GM18526 (cell line): Measurements from ENCODE around the gene STK24.

Experiments used
- POLR2A ChIP-seq: IDR thresholded peaks from 3 replicates; pipeline ENCODE4 v1.6.1; 2011; ENCODE audit not compliant: insufficient read length; ENCODE audit errors: extremely low read depth

STK24 gene

DNA sequence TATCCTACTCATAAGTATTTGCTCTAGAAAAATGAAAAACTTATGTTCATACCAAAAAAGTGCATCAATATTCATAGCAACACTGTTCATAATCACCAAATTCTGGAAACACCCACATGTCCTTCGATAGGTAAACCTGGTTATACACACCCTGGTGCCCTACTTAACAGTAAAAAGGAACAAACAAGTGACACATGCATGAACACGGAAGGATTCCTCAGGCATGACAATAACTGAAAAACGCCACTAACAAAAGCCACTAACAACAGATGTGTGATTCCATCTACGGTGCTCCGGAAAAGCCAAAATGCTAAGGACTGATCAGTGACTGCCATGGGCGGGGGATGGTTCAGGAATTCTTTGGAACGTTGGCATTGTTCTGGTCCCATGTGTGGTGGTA, 65.5 kb downstream of the STK24 start:
- no peak for TF ChIP-seq POLR2A

DNA sequence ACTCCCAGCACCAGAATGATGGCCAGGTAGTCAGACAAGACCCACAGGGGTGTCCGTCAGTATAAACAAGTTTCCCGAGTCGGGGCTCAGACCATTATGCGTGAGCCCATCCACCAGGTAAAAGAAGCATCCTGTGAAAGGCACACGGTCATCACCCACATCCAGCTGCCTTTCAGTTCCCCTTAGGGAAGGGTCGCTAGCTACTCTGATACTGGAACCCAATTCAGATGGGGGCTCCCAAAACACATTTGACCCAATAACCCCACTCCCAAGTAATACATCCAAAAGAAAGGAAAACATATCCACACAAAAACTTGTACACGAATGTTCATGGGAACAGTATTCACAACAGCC, 66.8 kb downstream of the STK24 start:
- TF ChIP-seq POLR2A = no peak

DNA sequence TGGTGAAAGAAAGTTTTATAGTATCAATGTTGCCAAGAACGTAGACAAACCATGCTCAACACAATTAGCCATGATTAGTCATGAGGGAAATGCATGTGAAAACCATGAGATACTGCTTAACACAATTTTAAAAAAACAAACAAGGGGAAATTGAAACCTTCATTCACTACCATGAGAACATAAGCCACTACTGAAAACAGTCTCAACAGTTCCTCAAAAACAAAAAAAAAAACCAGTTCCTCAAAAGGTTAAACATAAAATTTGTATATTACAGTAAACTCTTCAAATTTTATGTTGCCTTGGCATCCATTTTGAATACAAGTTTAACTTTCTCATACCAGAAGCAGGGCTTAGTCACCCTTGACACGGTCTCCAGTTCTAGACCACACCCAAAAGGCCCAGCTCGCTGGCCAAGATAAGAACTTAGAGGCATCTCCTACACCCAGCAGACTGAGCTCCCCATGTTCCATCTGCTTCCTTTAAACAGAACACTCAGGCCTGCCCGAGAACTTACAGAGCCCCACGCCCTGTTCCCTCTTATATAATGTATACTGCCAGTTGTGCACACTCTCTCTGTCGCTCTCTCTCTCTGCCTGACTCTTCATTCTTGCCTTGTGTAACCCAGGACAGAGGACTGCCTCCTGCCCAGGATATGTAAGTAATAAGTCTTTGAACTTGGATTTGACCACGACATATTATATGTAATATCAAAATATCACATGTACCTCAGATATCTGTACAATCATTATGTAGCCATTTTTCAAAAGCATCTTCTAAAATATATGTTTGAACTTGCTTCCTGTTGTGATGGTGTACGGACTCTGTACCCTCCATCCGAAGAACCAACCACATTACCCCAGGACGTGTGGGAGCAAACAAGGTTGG, 67.4 kb downstream of the STK24 start:
- no peak for TF ChIP-seq POLR2A

DNA sequence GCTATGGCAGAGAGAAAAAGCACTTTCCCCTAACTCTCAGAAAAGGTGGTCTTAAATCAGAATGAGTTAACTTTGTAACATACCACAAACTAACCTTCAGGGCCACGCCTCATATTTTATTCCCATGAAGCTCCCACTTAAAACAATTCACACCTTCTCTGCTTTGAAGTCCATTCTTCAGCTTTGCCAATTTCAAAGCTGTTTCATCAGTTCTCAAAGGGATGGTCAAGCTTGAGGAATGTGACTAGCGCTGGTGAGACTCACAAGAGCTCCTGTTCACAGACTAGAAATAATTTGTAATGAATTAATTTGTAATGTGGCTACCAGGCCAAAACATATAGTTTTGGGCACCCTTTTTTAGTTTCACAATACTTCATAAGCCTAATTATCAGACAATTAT, 68.2 kb downstream of the STK24 start:
- TF ChIP-seq POLR2A = no peak

DNA sequence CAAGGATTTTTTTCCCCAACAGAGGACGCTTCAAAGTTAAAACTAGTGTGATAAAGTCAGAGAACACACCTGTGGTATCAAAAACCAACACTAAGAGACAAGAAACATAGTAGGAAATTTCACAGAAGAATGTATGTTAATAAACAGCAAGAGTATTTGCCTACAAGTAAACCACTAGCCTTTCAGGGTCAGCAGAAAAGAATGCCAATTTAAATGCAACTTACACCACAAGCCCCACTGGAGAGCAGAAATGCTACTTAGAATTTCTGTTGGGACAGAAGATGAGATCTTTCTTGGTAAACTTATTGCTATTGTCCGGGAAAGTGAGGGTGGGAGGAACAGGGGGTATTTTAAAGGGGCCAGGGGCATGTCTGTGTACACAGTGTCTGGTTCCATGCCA, 68.6 kb downstream of the STK24 start:
- no peak for TF ChIP-seq POLR2A

DNA sequence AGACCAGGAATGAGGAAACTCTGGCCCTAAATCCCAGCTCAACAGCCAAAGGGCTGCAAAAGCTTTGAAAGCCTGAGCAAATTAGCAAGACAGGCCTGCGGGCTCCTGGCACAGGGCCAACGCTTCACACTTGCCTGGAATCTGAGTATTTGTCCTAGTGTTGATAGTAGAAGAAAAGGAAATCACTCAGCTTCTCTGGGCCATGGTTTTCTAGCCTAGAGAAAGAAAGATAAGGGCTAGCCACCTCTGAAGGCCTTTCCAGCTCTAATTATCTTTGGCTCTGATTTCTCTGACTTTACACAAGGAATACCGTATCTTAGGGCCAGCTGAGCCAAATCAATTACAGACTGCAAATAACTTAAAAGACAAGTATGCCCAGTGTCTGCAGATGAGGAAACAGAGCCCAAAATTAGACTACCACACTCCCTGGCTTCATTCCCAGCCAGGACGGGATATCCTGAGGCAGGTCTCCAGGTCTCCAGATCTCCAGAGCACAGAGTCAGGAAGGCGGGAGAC, 69.6 kb downstream of the STK24 start:
- TF ChIP-seq POLR2A = no peak

DNA sequence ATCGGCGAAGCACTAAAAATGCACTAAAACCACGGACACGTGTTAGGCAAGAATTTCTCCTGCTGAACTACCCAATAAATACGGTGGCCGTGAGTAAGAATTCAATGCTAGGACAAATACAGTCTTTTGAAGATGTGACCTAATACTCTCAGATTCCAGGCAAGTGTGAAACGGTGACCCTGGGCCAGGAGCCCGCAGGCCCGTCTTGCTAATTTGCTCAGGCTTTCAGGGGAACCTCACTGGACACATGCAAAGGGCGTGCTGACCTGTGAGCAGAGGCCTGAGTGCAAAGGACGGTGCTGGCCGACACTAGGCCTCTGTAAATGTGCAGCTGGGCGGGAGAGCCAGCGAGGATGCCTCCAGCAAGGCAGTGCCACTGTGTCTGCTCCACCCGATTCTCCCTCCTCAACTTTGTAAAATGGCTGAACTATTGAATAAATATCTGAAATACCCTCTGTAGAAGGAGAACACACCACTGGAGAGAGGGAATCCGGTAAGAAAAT, 70.1 kb downstream of the STK24 start:
- no peak for TF ChIP-seq POLR2A

DNA sequence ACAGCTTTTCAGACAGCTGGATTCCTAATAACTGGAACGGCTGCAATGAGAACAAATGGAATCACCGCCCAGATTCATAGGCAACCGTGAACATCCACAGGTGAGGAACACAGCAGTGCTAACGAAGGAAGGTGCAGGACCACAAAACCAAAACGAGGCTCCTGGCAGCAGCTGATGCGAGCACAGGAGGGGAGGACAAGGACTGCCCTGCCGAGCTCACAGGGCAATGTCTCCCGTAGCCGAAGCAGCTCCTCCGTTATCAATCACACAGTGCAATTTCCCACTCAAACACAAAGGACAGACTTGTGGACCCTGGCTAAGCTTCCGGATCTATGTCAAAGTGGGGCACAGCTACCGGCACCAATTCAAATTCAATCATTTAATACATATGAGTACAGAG, 70.6 kb downstream of the STK24 start:
- TF ChIP-seq POLR2A = no peak

DNA sequence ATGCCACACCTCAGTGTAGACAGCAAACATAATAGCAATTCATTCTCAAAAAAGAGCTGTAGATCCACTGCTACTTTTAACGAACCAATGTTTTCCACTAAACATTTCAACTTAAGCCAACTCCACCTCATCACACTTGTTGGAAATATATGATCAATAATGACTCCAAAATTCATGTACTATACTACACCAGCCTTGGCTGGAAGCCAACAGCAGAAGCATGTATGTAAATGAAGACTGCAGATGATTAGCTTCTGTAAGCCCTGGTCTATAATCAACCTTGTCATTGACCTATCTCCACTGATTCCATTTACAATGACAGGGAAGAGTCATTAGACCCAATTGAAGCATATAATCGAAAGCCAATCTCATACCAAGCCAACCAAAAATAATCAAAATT, 71.7 kb downstream of the STK24 start:
- no peak for TF ChIP-seq POLR2A

DNA sequence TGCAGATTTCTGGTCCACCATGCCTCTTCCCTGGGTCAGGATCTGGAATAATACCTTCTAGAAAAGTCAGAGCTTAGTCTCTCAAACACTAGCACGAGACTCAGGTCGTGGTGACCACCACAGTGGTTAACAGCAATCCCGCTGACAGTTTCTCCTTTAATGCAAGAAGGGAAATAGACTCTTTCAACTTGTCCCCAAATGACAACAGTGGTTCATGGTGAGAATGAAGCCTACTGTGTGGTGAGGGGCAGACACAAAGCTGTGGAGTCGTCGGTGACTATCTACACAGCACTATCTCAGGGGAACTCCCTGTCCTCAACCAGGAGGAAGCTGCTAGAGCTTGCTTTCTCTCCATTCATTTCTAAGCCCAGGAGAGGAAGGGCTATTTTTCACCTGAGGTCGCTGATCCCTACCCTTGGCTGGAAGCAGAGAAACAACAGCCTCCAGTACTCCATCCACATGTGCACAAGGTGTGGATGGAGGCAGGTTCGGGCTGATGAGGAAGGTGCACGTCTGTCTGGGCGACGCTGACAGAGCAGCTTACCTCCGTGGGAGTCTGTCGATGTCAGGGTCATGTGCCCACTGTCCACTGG, 72.4 kb downstream of the STK24 start:
- TF ChIP-seq POLR2A = no peak

DNA sequence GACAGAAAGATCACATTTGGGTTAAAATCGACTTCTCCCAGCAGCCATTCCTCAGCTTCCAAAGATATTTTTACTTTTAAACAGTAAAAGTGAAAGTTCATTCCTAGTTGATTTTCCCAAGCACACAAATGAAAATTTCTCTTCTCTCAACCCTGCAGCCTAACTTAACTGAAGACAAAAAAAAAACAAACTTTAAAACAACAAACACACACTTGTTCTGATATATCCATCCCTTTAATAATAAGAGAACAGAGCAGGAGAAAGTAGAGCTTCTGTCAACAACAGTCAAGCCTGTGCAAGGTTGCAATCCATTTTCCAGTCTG, 72.9 kb downstream of the STK24 start:
- no peak for TF ChIP-seq POLR2A

DNA sequence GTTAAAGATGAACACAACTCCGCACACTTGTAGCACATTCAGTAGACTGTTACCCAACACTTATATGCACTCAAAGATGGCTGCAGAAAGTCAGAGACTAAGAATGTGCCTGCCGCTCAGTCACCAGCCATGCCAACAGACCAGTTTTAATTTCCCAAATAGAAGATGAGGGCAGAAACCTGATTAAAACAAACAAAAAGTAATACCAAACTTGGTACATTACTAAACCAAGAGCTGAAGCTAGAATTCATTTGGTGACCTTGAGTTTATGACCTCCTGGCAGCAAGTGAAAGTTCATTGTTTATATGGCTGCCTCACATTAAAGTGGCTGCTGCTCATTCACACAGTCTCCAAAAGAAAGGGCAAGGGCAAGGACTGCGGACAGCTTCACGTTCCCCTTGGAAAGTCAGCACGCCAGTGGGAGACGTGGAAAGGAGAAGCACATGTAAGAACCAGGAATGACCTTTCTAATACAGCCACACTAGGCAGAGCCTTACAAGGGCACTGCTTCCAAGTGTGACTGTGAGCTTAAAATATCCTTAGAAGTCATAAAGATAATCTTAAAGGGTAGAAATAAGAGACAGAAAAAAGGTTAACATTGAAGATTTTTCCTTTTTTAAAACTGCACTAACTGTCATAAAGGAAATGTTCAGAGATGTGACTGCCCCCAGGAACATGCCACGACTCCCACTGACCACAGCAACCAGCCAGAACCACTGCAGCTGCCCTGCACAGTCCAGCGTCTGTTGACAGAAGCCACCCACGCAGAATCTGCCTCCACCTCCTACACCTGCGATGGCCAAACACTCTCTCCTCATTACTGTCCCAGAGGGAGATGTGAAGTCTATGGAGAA, 73.5 kb downstream of the STK24 start:
- TF ChIP-seq POLR2A = no peak

DNA sequence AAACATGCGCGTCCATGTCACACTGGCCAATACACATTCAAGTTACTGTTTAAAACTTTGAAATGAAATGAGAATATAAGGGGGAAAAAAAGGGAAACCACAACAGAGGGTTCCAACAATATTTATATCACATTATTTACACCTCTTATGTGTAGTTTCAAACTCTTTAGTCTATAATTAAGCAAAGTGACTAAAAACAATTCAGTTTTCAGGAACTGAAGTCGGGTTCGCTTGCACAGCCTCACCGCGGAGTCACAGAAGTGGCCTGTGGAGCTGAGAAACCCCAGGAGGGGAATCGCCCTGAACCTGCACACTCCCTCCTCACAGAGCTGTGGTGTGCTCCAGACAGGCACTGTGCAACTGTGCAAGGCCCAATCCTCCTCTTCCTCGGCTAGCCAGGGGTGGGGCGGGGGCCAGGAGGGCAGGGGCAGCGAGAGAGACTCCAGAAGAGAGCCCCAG, 75.9 kb downstream of the STK24 start:
- TF ChIP-seq POLR2A = no peak

DNA sequence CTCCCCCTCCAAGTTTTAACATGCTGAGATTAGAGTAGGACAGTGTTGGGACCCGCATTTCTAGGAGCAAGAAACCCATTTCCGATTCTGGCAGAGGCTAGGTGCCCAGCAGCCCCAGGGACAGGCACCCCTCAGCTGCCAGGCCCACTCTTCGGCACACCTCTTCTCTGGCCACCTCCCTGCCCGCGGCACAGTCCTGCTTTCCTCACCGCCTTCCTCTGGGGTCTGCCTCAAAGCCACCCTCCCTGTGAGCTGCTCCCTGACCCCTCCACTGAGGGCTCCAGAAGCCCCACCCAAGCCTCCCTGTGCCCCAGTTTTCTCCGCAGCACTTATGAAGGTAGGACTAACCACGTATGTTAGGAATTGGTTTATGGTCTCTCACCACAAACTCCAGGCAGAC, 79.9 kb downstream of the STK24 start:
- TF ChIP-seq POLR2A = no peak

DNA sequence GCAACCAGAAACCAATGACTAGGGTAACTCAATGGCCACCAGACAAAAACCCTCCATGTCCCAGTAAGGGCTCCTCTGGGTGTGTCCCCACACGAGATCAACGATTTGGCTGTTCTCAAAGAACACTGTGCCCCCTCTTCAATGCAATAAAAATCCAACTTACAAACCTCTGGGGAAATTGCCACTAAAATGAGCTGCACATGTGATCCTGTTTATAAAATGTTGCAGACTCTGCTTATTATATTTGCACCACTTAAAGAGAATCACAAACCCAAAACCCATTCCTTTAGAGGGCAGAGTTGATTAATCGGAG, 80.5 kb downstream of the STK24 start:
- no peak for TF ChIP-seq POLR2A
